PC-9 (cell line): Measurements from ENCODE around the gene PCNX1. TPM values are rescaled to one million over a fixed set of nuclear protein-coding genes. Genes with fewer than 3 reads are reported as not detected.

ENCODE experiments used
- BruUV-seq: library from RNA; stranded (reverse); fragments of 400-500 nt; replicated peaks from 2 replicates; lab custom pipeline; 2021; lab: Mats Ljungman, UMichigan
- CTCF ChIA-PET: fragments of 300-600 bp; sonication (Branson Sonifier 250); formaldehyde crosslinking; loops from one replicate; lab custom pipeline; 2022; ENCODE audit warnings: antibody characterized with exemption; lab: Charles Lee
- POLR2A ChIA-PET: fragments of 300-600 bp; sonication (Branson Sonifier 250); formaldehyde crosslinking; loops from one replicate; lab custom pipeline; 2022; ENCODE audit warnings: antibody characterized with exemption; ENCODE audit not compliant: unreplicated experiment; lab: Charles Lee
- DNase-seq, 2 experiments: peaks; one replicate each; pipeline versions ENCODE4 v3.0.0 to v3.0.0-alpha.2; 2015 to 2022; ENCODE audit warnings: mixed read lengths in 1 of 2
- H2AFZ ChIP-seq: fragments of 200-600 bp; sonication (generic); 2 replicates; pipeline ENCODE4 v1.8.1; 2017; ENCODE audit warnings: antibody characterized with exemption
- H3F3A ChIP-seq: fragments of 200-600 bp; sonication (generic); 2 replicates; pipeline ENCODE4 v1.8.1; 2017; ENCODE audit warnings: antibody characterized with exemption, mild to moderate bottlenecking, low read depth; ENCODE audit not compliant: insufficient read depth
- H3K27ac ChIP-seq: fragments of 200-600 bp; sonication (generic); 2 replicates; pipeline ENCODE4 v1.6.1; 2016; ENCODE audit warnings: mixed run types
- H3K27me3 ChIP-seq: fragments of 200-600 bp; sonication (generic); 2 replicates; pipeline ENCODE4 v1.6.1; 2016; ENCODE audit warnings: low read depth, mixed run types; ENCODE audit not compliant: insufficient read depth
- H3K36me3 ChIP-seq: fragments of 200-600 bp; sonication (generic); 2 replicates; pipeline ENCODE4 v1.6.1; 2016; ENCODE audit warnings: low read depth, mixed run types
- H3K4me1 ChIP-seq: fragments of 200-600 bp; sonication (generic); replicated peaks from 2 replicates; pipeline ENCODE4 v1.6.1; 2016; ENCODE audit warnings: mixed run types; ENCODE audit not compliant: insufficient read depth
- H3K4me2 ChIP-seq: fragments of 200-600 bp; sonication (generic); 2 replicates; pipeline ENCODE4 v1.6.1; 2017; ENCODE audit warnings: mixed run types
- H3K4me3 ChIP-seq: fragments of 200-600 bp; sonication (generic); 2 replicates; pipeline ENCODE4 v1.6.1; 2016; ENCODE audit warnings: mixed run types
- H3K79me2 ChIP-seq: fragments of 200-600 bp; sonication (generic); 2 replicates; pipeline ENCODE4 v1.6.1; 2017; ENCODE audit warnings: low read depth, mixed run types
- H3K9me2 ChIP-seq: fragments of 200-600 bp; sonication (generic); 2 replicates; pipeline ENCODE4 v1.8.1; 2017; ENCODE audit warnings: mild to moderate bottlenecking; ENCODE audit not compliant: insufficient read depth
- H3K9me3 ChIP-seq: fragments of 200-600 bp; sonication (generic); 2 replicates; pipeline ENCODE4 v1.8.1; 2016; ENCODE audit warnings: low read depth; ENCODE audit not compliant: insufficient read depth
- H4K20me1 ChIP-seq: fragments of 200-600 bp; sonication (generic); 2 replicates; pipeline ENCODE4 v1.8.1; 2017; ENCODE audit not compliant: insufficient read depth
- EZH2 ChIP-seq: fragments of 200-600 bp; sonication (generic); IDR thresholded peaks from 2 replicates; pipeline ENCODE4 v1.8.0; 2017; ENCODE audit warnings: antibody characterized with exemption, low read depth
- intact Hi-C: fragments of 100-400 bp; cut with micrococcal nuclease; formaldehyde crosslinking; loops from one replicate; pipeline ENCODE4 v1.10.0; 2022; ENCODE audit not compliant: unreplicated experiment
- total RNA-seq: library from RNA; stranded (reverse); gene quantifications from 2 replicates; pipeline ENCODE4 v1.2.3, GENCODE V29; 2021
- TF ChIP-seq, protein P1 (sequence below): fragments of 200-600 bp; sonication (generic); conservative IDR thresholded peaks from 2 replicates; pipeline ENCODE4 v1.6.1; 2017; ENCODE audit warnings: mixed run types, antibody characterized with exemption, mild to moderate bottlenecking, moderate library complexity

The PCNX1 gene
- total RNA-seq, 1 experiment from 2014 or later = 37.6 TPM

- no peaks in the 10 kb centered on the region for H3K9me3 ChIP-seq
- H3K27me3 ChIP-seq = no peaks in the 10 kb centered on the region
- H2AFZ ChIP-seq = no peak overlapping the region
- CTCF ChIA-PET = no interaction called here
- no peak for DNase-seq
- H4K20me1 ChIP-seq = peaks cover 10% of the 10 kb centered on the region; the same call in 1 of the 2 replicates
- H3K9me2 ChIP-seq = no peaks in the 10 kb centered on the region
- POLR2A ChIA-PET = no interaction called here
- H3K36me3 ChIP-seq = no peaks in the 10 kb centered on the region
- H3K4me3 ChIP-seq = no peak overlapping the region
- BruUV-seq = no TSS peak
- H3K4me1 ChIP-seq = no peaks in the 10 kb centered on the region
- intact Hi-C loops = no loop called here
- H3K4me2 ChIP-seq = no peak overlapping the region
- TF ChIP-seq, protein P1, sequence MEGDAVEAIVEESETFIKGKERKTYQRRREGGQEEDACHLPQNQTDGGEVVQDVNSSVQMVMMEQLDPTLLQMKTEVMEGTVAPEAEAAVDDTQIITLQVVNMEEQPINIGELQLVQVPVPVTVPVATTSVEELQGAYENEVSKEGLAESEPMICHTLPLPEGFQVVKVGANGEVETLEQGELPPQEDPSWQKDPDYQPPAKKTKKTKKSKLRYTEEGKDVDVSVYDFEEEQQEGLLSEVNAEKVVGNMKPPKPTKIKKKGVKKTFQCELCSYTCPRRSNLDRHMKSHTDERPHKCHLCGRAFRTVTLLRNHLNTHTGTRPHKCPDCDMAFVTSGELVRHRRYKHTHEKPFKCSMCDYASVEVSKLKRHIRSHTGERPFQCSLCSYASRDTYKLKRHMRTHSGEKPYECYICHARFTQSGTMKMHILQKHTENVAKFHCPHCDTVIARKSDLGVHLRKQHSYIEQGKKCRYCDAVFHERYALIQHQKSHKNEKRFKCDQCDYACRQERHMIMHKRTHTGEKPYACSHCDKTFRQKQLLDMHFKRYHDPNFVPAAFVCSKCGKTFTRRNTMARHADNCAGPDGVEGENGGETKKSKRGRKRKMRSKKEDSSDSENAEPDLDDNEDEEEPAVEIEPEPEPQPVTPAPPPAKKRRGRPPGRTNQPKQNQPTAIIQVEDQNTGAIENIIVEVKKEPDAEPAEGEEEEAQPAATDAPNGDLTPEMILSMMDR = no peak
- TF ChIP-seq EZH2 = no peak
- H3F3A ChIP-seq = 0 out of 2 replicates have a peak, but pooled peaks cover 4% of the 10 kb centered on the region
- peaks cover 95% of the 10 kb centered on the region for H3K79me2 ChIP-seq
- H3K27ac ChIP-seq = no peak overlapping the region
Observed at GRCh38 chr14:70916300-70916699, 9.0 kb downstream of the PCNX1 start.

DNA sequence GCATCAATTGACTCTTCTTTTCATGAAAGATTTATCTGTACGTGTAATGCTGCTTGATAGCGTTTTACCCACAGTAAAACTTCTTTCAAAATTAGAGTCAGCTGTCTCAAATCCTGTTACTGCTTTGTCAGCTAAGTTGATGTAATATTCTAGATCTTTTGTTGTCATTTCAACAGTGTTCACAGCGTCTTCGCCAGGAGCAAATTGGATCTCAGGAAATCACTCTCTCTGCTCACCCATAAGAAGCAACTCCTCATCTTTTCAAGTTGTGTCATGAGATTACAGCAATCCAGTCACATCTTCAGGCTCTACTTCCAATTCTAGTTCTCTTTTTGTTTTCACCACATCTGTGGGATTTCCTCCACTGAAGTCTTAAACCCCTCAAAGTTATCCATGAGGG is 9.5 kb downstream of the PCNX1 start:
- TF ChIP-seq EZH2 = no peak
- TF ChIP-seq, protein P1 = no peak
- ChIA-PET CTCF (no interaction called here), POLR2A (no interaction called here)
- no peaks in the 10 kb centered on the region for H3K9me2 ChIP-seq
- H2AFZ ChIP-seq = no peak overlapping the region
- 0 out of 2 replicates have a peak, but pooled peaks cover 4% of the 10 kb centered on the region for H3F3A ChIP-seq
- peaks cover 95% of the 10 kb centered on the region for H3K79me2 ChIP-seq
- intact Hi-C loops = no loop called here
- peaks cover 13% of the 10 kb centered on the region for H4K20me1 ChIP-seq
- H3K9me3 ChIP-seq = no peaks in the 10 kb centered on the region
- H3K4me1 ChIP-seq = no peaks in the 10 kb centered on the region
- DNase-seq = no peak
- H3K36me3 ChIP-seq = no peaks in the 10 kb centered on the region
- no peaks in the 10 kb centered on the region for H3K27me3 ChIP-seq
- H3K27ac ChIP-seq = no peak overlapping the region
- no TSS peak for BruUV-seq
- H3K4me2 ChIP-seq = no peak overlapping the region
- H3K4me3 ChIP-seq = no peak overlapping the region

DNA sequence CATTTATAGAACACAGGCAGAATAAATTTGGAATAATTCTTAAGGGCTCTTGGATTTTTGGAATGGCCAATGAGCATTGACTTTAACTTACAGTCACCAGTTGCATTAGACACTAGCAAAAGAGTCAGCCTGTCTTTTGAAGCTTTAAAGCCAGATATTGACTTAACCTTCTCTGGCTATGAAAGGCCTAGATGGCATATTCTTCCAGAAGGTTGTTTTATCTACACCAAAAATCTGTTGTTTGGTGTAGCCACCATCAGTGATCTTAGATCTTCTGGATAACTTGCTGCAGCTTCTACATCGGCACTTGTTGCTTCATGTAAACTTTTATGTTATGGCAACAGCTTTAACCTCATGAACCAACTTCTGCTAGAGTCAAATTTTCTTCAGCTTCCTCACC is 10.4 kb downstream of the PCNX1 start:
- CTCF ChIA-PET = no interaction called here
- Histone ChIP-seq H3K4me3 (no peak overlapping the region), H4K20me1 (peaks cover 15% of the 10 kb centered on the region), H3F3A (0 out of 2 replicates have a peak, but pooled peaks cover 4% of the 10 kb centered on the region), H3K79me2 (peaks cover 92% of the 10 kb centered on the region), H3K9me2 (no peaks in the 10 kb centered on the region), H3K36me3 (no peaks in the 10 kb centered on the region), H3K4me2 (no peak overlapping the region), H3K27me3 (no peaks in the 10 kb centered on the region), H3K9me3 (no peaks in the 10 kb centered on the region), H2AFZ (no peak overlapping the region), H3K27ac (no peak overlapping the region), H3K4me1 (no peaks in the 10 kb centered on the region)
- POLR2A ChIA-PET = no interaction called here
- no TSS peak for BruUV-seq
- TF ChIP-seq, protein P1 = no peak
- TF ChIP-seq EZH2 = no peak
- DNase-seq = no peak
- intact Hi-C loops = no loop called here
